Vagina (tissue), 2 donors: Measurements from ENCODE around the gene SQSTM1.

ENCODE experiments used
- CTCF ChIP-seq, 3 experiments: fragments of 450-650 bp in 2 of 3; fragments of 200-600 bp in 1 of 3; sonication (generic) in 1 of 3; IDR thresholded peaks; one replicate each; pipeline ENCODE4 v1.5.1; 2017 to 2019; ENCODE audit warnings: antibody characterized with exemption in 3 of 3, mild to moderate bottlenecking in 2 of 3, moderate library complexity in 2 of 3
- POLR2A ChIP-seq, 2 donors: fragments of 450-650 bp; IDR thresholded peaks; one replicate each; pipeline ENCODE4 v1.6.1; 2017; ENCODE audit warnings: antibody characterized with exemption in 2 of 2, mild to moderate bottlenecking in 2 of 2, moderate library complexity in 2 of 2
- POLR2AphosphoS5 ChIP-seq, 2 donors: sonication (generic); formaldehyde crosslinking; IDR thresholded peaks; one replicate each; pipeline ENCODE4 v1.9.0; 2017; ENCODE audit warnings: antibody characterized with exemption in 2 of 2, mild to moderate bottlenecking in 2 of 2, low read depth in 1 of 2; ENCODE audit not compliant: insufficient read depth in 1 of 2

DNA sequence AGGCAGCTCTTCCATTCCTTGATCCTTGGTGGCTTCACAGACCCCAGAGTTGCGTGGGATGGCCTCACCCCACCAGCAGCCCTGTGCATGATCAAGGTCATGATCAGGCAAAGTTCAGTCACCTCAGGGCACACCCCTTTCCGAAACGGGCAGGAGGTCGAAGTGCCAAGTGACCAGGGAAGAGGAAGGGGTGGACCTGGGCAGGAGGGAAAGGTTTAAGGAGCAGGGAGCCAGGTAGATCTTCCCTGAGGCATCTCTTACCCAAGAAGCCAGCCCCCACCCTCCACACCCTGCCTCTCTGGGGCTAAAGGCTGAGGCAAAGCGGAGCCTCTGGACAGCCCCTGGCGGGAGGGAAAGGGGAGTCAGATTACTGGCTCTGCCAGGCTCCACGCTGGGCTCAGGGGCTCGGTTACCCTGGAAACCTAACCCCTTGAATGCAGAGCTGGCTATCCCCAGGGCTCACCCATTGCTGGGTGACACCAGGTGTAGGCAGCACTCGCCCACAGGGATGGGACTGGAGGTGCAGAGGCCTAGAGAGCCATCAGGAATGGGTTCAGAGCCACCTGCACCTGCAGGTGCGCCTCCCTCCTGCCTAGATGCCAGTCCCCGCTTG, 17.6 kb upstream of the SQSTM1 start:
- TF ChIP-seq POLR2A (IDR thresholded peaks at IDR 0.05) (no peak), CTCF (IDR thresholded peaks at IDR 0.05) (no peak), POLR2AphosphoS5 (IDR thresholded peaks at IDR 0.05; ENCODE audit: insufficient read depth in 1 of 2, low read depth in 1 of 2) (no peak)
